Left renal cortex interstitium (tissue), 4 donors: Measurements from ENCODE around the gene HMGN4. TPM values are rescaled to one million over a fixed set of nuclear protein-coding genes. Genes with fewer than 3 reads are reported as not detected.
"Not testable (repeated sequence)": the region's sequence is repeated elsewhere in the genome, so short reads cannot be mapped to it uniquely, and the experiment has no call there.

Experiments used
- DNase-seq, 4 donors: peaks; one replicate each; pipeline ENCODE4 v3.0.0-alpha.2; 2013; ENCODE audit warnings: low read depth in 4 of 4, low spot score in 2 of 4, missing footprints in 1 of 4
- polyA plus RNA-seq, 4 donors: library from polyadenylated mRNA; unstranded; fragments of 120-200 nt; gene quantifications; one replicate each; pipeline ENCODE4 v1.2.1, GENCODE V29; 2013; ENCODE audit not compliant: insufficient read length in 4 of 4

HMGN4 gene
- 10 to 100 TPM; 78.4 to 95.3 (median 85.1) TPM for polyA plus RNA-seq

GRCh38 chr6:26537846-26538571, at the start of gene HMGN4:
Gene HMGN4 (plus strand): TSS chr6:26538366. CDS start chr6:26545207, 6,841 bp downstream.
- peak; percentile 87 to 99 (median 94) for DNase-seq

- DNase-seq, result no peak
These were observed 47.9 kb upstream of the HMGN4 start for GRCh38 chr6:26489996-26490964.

- DNase-seq, result no peak
These were observed 46.6 kb upstream of the HMGN4 start for GRCh38 chr6:26491604-26492003.

GRCh38 chr6:26493258-26493657, 44.9 kb upstream of the HMGN4 start:
- DNase-seq, result no peak

- no peak for DNase-seq
These were observed 44.0 kb upstream of the HMGN4 start for GRCh38 chr6:26494117-26494516.

- DNase-seq, result no peak
These were observed 42.9 kb upstream of the HMGN4 start for GRCh38 chr6:26495281-26495680.

- DNase-seq, result no peak
These were observed 40.6 kb upstream of the HMGN4 start for GRCh38 chr6:26497610-26498009.

- DNase-seq, result no peak
These were observed 38.1 kb upstream of the HMGN4 start, which contains the start of gene BTN1A1 for GRCh38 chr6:26500102-26500501. Gene BTN1A1 (plus strand): TSS chr6:26500303. CDS start chr6:26501287, 984 bp downstream.

GRCh38 chr6:26501482-26501986, 36.6 kb upstream of the HMGN4 start:
- DNase-seq, result peak in 3 of 4 donors; percentile 7 to 28 (median 9)

GRCh38 chr6:26502165-26502564, 36.0 kb upstream of the HMGN4 start:
- DNase-seq, result peak in 2 of 4 donors; percentile 2 to 15

- no peak for DNase-seq
These were observed 35.5 kb upstream of the HMGN4 start for GRCh38 chr6:26502626-26503025.

- DNase-seq, result no peak
These were observed 30.5 kb upstream of the HMGN4 start for GRCh38 chr6:26507658-26508057.

- DNase-seq, result not testable (repeated sequence)
These were observed 27.1 kb upstream of the HMGN4 start for GRCh38 chr6:26511033-26511432.

- DNase-seq, result no peak
These were observed 23.2 kb upstream of the HMGN4 start for GRCh38 chr6:26514984-26515383.

GRCh38 chr6:26516481-26517427, 21.4 kb upstream of the HMGN4 start:
- DNase-seq, result no peak

- DNase-seq, result no peak
These were observed 18.8 kb upstream of the HMGN4 start for GRCh38 chr6:26519359-26519758.

- peak in 2 of 4 donors; percentile 67 to 83 for DNase-seq
These were observed 17.8 kb upstream of the HMGN4 start for GRCh38 chr6:26520237-26520849.

- DNase-seq, result peak; percentile 77 to 88 (median 84)
These were observed 17.1 kb upstream of the HMGN4 start for GRCh38 chr6:26520850-26521599.
